Measurements from ENCODE around the gene MSH3.

- TF ChIP-seq CTCF (IDR thresholded peaks at IDR 0.05; ENCODE audit: low read depth, low read length): no peak
- TF ChIP-seq EZH2phosphoT487 (IDR thresholded peaks at IDR 0.05; ENCODE audit: low read depth): no peak
These were observed 150.6 kb downstream of the MSH3 start for GRCh38 chr5:80805038-80805437.

Measured in OCI-LY3 (cell line).